H9 (cell line): ENCODE measurements around the gene PARL. TPM values are rescaled to one million over a fixed set of nuclear protein-coding genes. Genes with fewer than 3 reads are reported as not detected.

Source experiments
- DNase-seq: peaks from one replicate; pipeline ENCODE4 v3.0.0-alpha.2; 2017
- H2AFZ ChIP-seq: one replicate; pipeline ENCODE4 v1.6.1; 2013; ENCODE audit warnings: mild to moderate bottlenecking, low read length, control low read depth, moderate library complexity
- H2AK5ac ChIP-seq: 2 replicates; pipeline ENCODE4 v1.6.1; 2013; ENCODE audit warnings: low read length, control low read depth, mixed read lengths; ENCODE audit not compliant: insufficient read length
- H2BK120ac ChIP-seq: one replicate; pipeline ENCODE4 v1.6.1; 2013; ENCODE audit warnings: low read depth, mild to moderate bottlenecking, low read length, control low read depth, inconsistent platforms; ENCODE audit not compliant: poor library complexity, severe bottlenecking
- H2BK12ac ChIP-seq: 2 replicates; pipeline ENCODE4 v1.6.1; 2013; ENCODE audit warnings: low read length, control low read depth, mixed read lengths, low read depth; ENCODE audit not compliant: insufficient read length
- H2BK15ac ChIP-seq: 2 replicates; pipeline ENCODE4 v1.6.1; 2013; ENCODE audit warnings: low read depth, low read length, control low read depth
- H2BK20ac ChIP-seq: one replicate; pipeline ENCODE4 v1.6.1; 2013; ENCODE audit warnings: low read depth, mild to moderate bottlenecking, low read length, control low read depth, inconsistent platforms; ENCODE audit not compliant: poor library complexity, severe bottlenecking
- H2BK5ac ChIP-seq: 2 replicates; pipeline ENCODE4 v1.6.1; 2013; ENCODE audit warnings: low read length, control low read depth, mixed read lengths; ENCODE audit not compliant: insufficient read length
- H3K14ac ChIP-seq: 2 replicates; pipeline ENCODE4 v1.6.1; 2013; ENCODE audit warnings: low read length, control low read depth; ENCODE audit not compliant: insufficient read depth
- H3K18ac ChIP-seq: 2 replicates; pipeline ENCODE4 v1.6.1; 2013; ENCODE audit warnings: low read depth, mild to moderate bottlenecking, mixed read lengths, low read length, control low read depth; ENCODE audit not compliant: insufficient read length
- H3K23ac ChIP-seq: 2 replicates; pipeline ENCODE4 v1.6.1; 2013; ENCODE audit warnings: low read length, control low read depth, mixed read lengths, low read depth; ENCODE audit not compliant: insufficient read length
- H3K23me2 ChIP-seq: 2 replicates; pipeline ENCODE4 v1.6.1; 2013; ENCODE audit warnings: low read depth, mild to moderate bottlenecking, mixed read lengths, low read length, control low read depth; ENCODE audit not compliant: insufficient read length, poor library complexity, severe bottlenecking
- H3K27ac ChIP-seq: 2 replicates; pipeline ENCODE4 v1.5.1; 2013; ENCODE audit warnings: low read length, control low read depth, mixed read lengths, low read depth; ENCODE audit not compliant: insufficient read length
- H3K27me3 ChIP-seq: 2 replicates; pipeline ENCODE4 v1.6.1; 2013; ENCODE audit warnings: low read length, control low read depth, inconsistent platforms; ENCODE audit not compliant: insufficient read depth
- H3K4ac ChIP-seq: 2 replicates; pipeline ENCODE4 v1.6.1; 2013; ENCODE audit warnings: low read depth, mild to moderate bottlenecking, control low read depth, inconsistent platforms, low read length, moderate library complexity
- H3K4me1 ChIP-seq: 2 replicates; pipeline ENCODE4 v1.6.1; 2013; ENCODE audit warnings: low read length, control low read depth, inconsistent platforms; ENCODE audit not compliant: insufficient read depth
- H3K4me2 ChIP-seq: 2 replicates; pipeline ENCODE4 v1.6.1; 2013; ENCODE audit warnings: low read length, control low read depth, mixed read lengths; ENCODE audit not compliant: insufficient read length, insufficient read depth
- H3K56ac ChIP-seq: 2 replicates; pipeline ENCODE4 v1.6.1; 2013; ENCODE audit warnings: low read depth, mild to moderate bottlenecking, mixed read lengths, low read length, control low read depth; ENCODE audit not compliant: insufficient read length
- H3K79me1 ChIP-seq: 2 replicates; pipeline ENCODE4 v1.6.1; 2013; ENCODE audit warnings: low read depth, mild to moderate bottlenecking, moderate library complexity, low read length, control low read depth, inconsistent platforms; ENCODE audit not compliant: insufficient read depth, poor library complexity, severe bottlenecking
- H3K79me2 ChIP-seq: 2 replicates; pipeline ENCODE4 v1.6.1; 2013; ENCODE audit warnings: low read length, control low read depth, inconsistent platforms; ENCODE audit not compliant: insufficient read depth
- H3K9ac ChIP-seq: 2 replicates; pipeline ENCODE4 v1.6.1; 2013; ENCODE audit warnings: low read length, control low read depth, mixed read lengths; ENCODE audit not compliant: insufficient read length; ENCODE audit errors: extremely low read depth
- H3K9me3 ChIP-seq: one replicate; pipeline ENCODE4 v1.6.1; 2013; ENCODE audit warnings: low read depth, low read length, inconsistent platforms; ENCODE audit not compliant: control insufficient read depth
- H3T11ph ChIP-seq: one replicate; pipeline ENCODE4 v1.6.1; 2013; ENCODE audit warnings: mild to moderate bottlenecking, low read length, control low read depth, inconsistent platforms
- H4K20me1 ChIP-seq: one replicate; pipeline ENCODE4 v1.6.1; 2013; ENCODE audit not compliant: control insufficient read depth, insufficient read length, insufficient read depth
- H4K5ac ChIP-seq: 2 replicates; pipeline ENCODE4 v1.6.1; 2013; ENCODE audit warnings: low read depth, mild to moderate bottlenecking, mixed read lengths, low read length, control low read depth; ENCODE audit not compliant: insufficient read length
- H4K8ac ChIP-seq: replicated peaks from 2 replicates; pipeline ENCODE4 v1.6.1; 2013; ENCODE audit warnings: low read length, control low read depth, mixed read lengths, low read depth; ENCODE audit not compliant: insufficient read length
- H4K91ac ChIP-seq: 2 replicates; pipeline ENCODE4 v1.6.1; 2013; ENCODE audit warnings: low read depth, mild to moderate bottlenecking, moderate library complexity, mixed read lengths, low read length, control low read depth; ENCODE audit not compliant: insufficient read length
- H3K27ac Mint-ChIP-seq, 3 experiments: 2 replicates in 2 of 3; 3 replicates in 1 of 3; pipeline ENCODE4 v1.8.0; 2020 to 2021; ENCODE audit warnings: mixed read lengths in 3 of 3, mild to moderate bottlenecking in 1 of 3, moderate library complexity in 1 of 3
- H3K27me3 Mint-ChIP-seq: 2 replicates; pipeline ENCODE4 v1.8.0; 2021; ENCODE audit warnings: low read depth, mild to moderate bottlenecking, moderate library complexity, mixed read lengths
- H3K36me3 Mint-ChIP-seq, 3 experiments: 2 replicates in 2 of 3; 3 replicates in 1 of 3; pipeline ENCODE4 v1.8.0; 2020 to 2021; ENCODE audit warnings: low read depth in 3 of 3, mixed read lengths in 3 of 3; ENCODE audit not compliant: insufficient read depth in 1 of 3
- H3K4me1 Mint-ChIP-seq, 2 experiments: 2 replicates each; pipeline ENCODE4 v1.8.0; 2020; ENCODE audit warnings: mixed read lengths in 2 of 2
- H3K4me3 Mint-ChIP-seq, 2 experiments: 2 replicates in 1 of 2; 3 replicates in 1 of 2; pipeline ENCODE4 v1.8.0; 2020 to 2021; ENCODE audit warnings: mild to moderate bottlenecking in 2 of 2, mixed read lengths in 2 of 2, moderate library complexity in 1 of 2
- H3K9me3 Mint-ChIP-seq, 2 experiments: 2 replicates in 1 of 2; 3 replicates in 1 of 2; pipeline ENCODE4 v1.8.0; 2020; ENCODE audit warnings: mild to moderate bottlenecking in 2 of 2, mixed read lengths in 2 of 2, moderate library complexity in 1 of 2
- CTCF ChIP-seq: fragments of 200-600 bp; sonication (generic); conservative IDR thresholded peaks from 3 replicates; pipeline ENCODE4 v1.8.0; 2021; ENCODE audit warnings: antibody characterized with exemption, mild to moderate bottlenecking
- WGBS: extraction: QIAGEN DNeasy Blood & Tissue Kit; methylation state at CpG from one replicate; pipeline ENCODE4 v1.1.7; 2013; ENCODE audit warnings: missing lambda C conversion rate, low lambda C conversion rate, mixed read lengths; ENCODE audit not compliant: insufficient read length; ENCODE audit errors: extremely low coverage; 5-methylcytosine and 5-hydroxymethylcytosine counted together
- total RNA-seq: library from RNA; stranded (reverse); gene quantifications from 2 replicates; pipeline ENCODE4 v1.2.1, GENCODE V29; 2021

PARL gene
- total RNA-seq, 1 experiment from 2014 or later = 94.5 TPM

- Histone ChIP-seq H3K4me2 (no peak overlapping the region), H3K79me1 (peaks cover 7% of the 10 kb centered on the region), H2BK5ac (no peak overlapping the region), H3K23ac (no peak overlapping the region), H2BK12ac (no peak overlapping the region), H3K18ac (no peak overlapping the region), H3K79me2 (peaks cover 15% of the 10 kb centered on the region; the same call in 1 of the 2 replicates), H2AFZ (no peak overlapping the region), H3K56ac (no peak overlapping the region), H4K91ac (no peak overlapping the region), H2BK15ac (no peak overlapping the region), H4K20me1 (no peaks in the 10 kb centered on the region), H3K23me2 (no peaks in the 10 kb centered on the region), H3K14ac (no peak overlapping the region), H4K8ac (no peak overlapping the region), H3K27ac (no peak overlapping the region), H4K5ac (no peak overlapping the region), H2AK5ac (no peak overlapping the region), H3K9ac (no peak overlapping the region), H3K9me3 (no peaks in the 10 kb centered on the region), H2BK120ac (no peak overlapping the region), H3K4ac (no peak overlapping the region), H3T11ph (no peak overlapping the region), H3K4me1 (no peaks in the 10 kb centered on the region), H3K27me3 (no peaks in the 10 kb centered on the region), H2BK20ac (no peak overlapping the region)
- Mint-ChIP-seq H3K9me3 (no peaks in the 10 kb centered on the region), H3K4me3 (no peak overlapping the region), H3K36me3 (peaks cover 7 to 20% (median 17%) of the 10 kb centered on the region in 3 experiments; a peak in 6 of 7 replicates), H3K4me1 (no peaks in the 10 kb centered on the region), H3K27me3 (no peaks in the 10 kb centered on the region), H3K27ac (no peak overlapping the region)
- WGBS = no CpG with 5 or more reads among the region's 2 CpGs
- no peak for DNase-seq
- no peak for TF ChIP-seq CTCF
Observed at GRCh38 chr3:183871541-183871940, 13.1 kb downstream of the PARL start.
